DND-41 (cell line): Measurements from ENCODE around the gene NENF.

Source experiments
- ATAC-seq: fragments of 200-7000 bp; cut with Tn5 transposase; 3 replicates; pipeline ENCODE4 v1.9.1; 2021; ENCODE audit warnings: low read depth; ENCODE audit not compliant: insufficient read depth
- DNase-seq: peaks from one replicate; pipeline ENCODE4 v3.0.0-alpha.2; 2020
- H2AFZ ChIP-seq: 2 replicates; pipeline ENCODE4 v1.6.0; 2012; ENCODE audit warnings: low read depth, low read length
- H3K27ac ChIP-seq: 2 replicates; pipeline ENCODE4 v1.5.1; 2012; ENCODE audit warnings: low read length, inconsistent platforms
- H3K27me3 ChIP-seq: fragments of 200-600 bp; sonication (generic); 2 replicates; pipeline ENCODE4 v1.6.0; 2012; ENCODE audit warnings: low read length, mild to moderate bottlenecking, inconsistent platforms; ENCODE audit not compliant: insufficient read depth, poor library complexity
- H3K36me3 ChIP-seq: 2 replicates; pipeline ENCODE4 v1.5.1; 2012; ENCODE audit warnings: low read length, inconsistent platforms; ENCODE audit not compliant: insufficient read depth
- H3K4me1 ChIP-seq: 2 replicates; pipeline ENCODE4 v1.5.1; 2012; ENCODE audit warnings: mild to moderate bottlenecking, low read length; ENCODE audit not compliant: insufficient read depth
- H3K4me2 ChIP-seq: 2 replicates; pipeline ENCODE4 v1.6.0; 2012; ENCODE audit warnings: mild to moderate bottlenecking, moderate library complexity, low read length, inconsistent platforms; ENCODE audit not compliant: insufficient read depth
- H3K4me3 ChIP-seq, 2 experiments: fragments of 200-600 bp in 1 of 2; shearing (Covaris generic) in 1 of 2; 2 replicates each; pipeline ENCODE4 v1.5.1; 2012 to 2016; ENCODE audit warnings: inconsistent platforms in 2 of 2, low read length in 2 of 2, mild to moderate bottlenecking in 2 of 2, low read depth in 1 of 2, moderate library complexity in 1 of 2
- H3K79me2 ChIP-seq: 2 replicates; pipeline ENCODE4 v1.6.0; 2012; ENCODE audit warnings: low read length, inconsistent platforms; ENCODE audit not compliant: insufficient read depth
- H3K9ac ChIP-seq: 2 replicates; pipeline ENCODE4 v1.6.0; 2012; ENCODE audit warnings: low read depth, mild to moderate bottlenecking, inconsistent platforms, low read length, moderate library complexity
- H3K9me3 ChIP-seq: 2 replicates; pipeline ENCODE4 v1.5.1; 2012; ENCODE audit warnings: low read length, moderate library complexity, mild to moderate bottlenecking, inconsistent platforms; ENCODE audit not compliant: insufficient read depth, severe bottlenecking
- H4K20me1 ChIP-seq: 2 replicates; pipeline ENCODE4 v1.6.0; 2012; ENCODE audit warnings: low read length; ENCODE audit not compliant: insufficient read depth
- EZH2 ChIP-seq: IDR thresholded peaks from 3 replicates; pipeline ENCODE4 v1.6.1; 2012; ENCODE audit warnings: borderline replicate concordance, low read depth, mild to moderate bottlenecking, moderate library complexity, low read length, inconsistent platforms; ENCODE audit not compliant: severe bottlenecking
- TF ChIP-seq, protein P1 (sequence below): IDR thresholded peaks from 2 replicates; pipeline ENCODE4 v1.5.1; 2012; ENCODE audit warnings: borderline replicate concordance, low read length, moderate library complexity, mild to moderate bottlenecking; ENCODE audit not compliant: poor library complexity, severe bottlenecking; ENCODE audit errors: extremely low read depth

Gene NENF

GRCh38 chr1:212454741-212455140, 22.0 kb downstream of the NENF start:
- H4K20me1 ChIP-seq: no peaks in the 10 kb centered on the region
- H3K27ac ChIP-seq: no peak overlapping the region
- H3K9me3 ChIP-seq: no peaks in the 10 kb centered on the region
- no peak overlapping the region for H3K4me2 ChIP-seq
- H3K4me1 ChIP-seq: peaks cover 17% of the 10 kb centered on the region
- no peak for ATAC-seq
- no peak overlapping the region for H3K4me3 ChIP-seq
- TF ChIP-seq, protein P1, sequence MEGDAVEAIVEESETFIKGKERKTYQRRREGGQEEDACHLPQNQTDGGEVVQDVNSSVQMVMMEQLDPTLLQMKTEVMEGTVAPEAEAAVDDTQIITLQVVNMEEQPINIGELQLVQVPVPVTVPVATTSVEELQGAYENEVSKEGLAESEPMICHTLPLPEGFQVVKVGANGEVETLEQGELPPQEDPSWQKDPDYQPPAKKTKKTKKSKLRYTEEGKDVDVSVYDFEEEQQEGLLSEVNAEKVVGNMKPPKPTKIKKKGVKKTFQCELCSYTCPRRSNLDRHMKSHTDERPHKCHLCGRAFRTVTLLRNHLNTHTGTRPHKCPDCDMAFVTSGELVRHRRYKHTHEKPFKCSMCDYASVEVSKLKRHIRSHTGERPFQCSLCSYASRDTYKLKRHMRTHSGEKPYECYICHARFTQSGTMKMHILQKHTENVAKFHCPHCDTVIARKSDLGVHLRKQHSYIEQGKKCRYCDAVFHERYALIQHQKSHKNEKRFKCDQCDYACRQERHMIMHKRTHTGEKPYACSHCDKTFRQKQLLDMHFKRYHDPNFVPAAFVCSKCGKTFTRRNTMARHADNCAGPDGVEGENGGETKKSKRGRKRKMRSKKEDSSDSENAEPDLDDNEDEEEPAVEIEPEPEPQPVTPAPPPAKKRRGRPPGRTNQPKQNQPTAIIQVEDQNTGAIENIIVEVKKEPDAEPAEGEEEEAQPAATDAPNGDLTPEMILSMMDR: no peak
- TF ChIP-seq EZH2: no peak
- H3K36me3 ChIP-seq: no peaks in the 10 kb centered on the region
- H3K9ac ChIP-seq: no peak overlapping the region
- no peak overlapping the region for H2AFZ ChIP-seq
- H3K27me3 ChIP-seq: no peaks in the 10 kb centered on the region
- no peaks in the 10 kb centered on the region for H3K79me2 ChIP-seq
- no peak for DNase-seq

GRCh38 chr1:212455401-212455800, 22.7 kb downstream of the NENF start:
- H4K20me1 ChIP-seq: no peaks in the 10 kb centered on the region
- H3K36me3 ChIP-seq: no peaks in the 10 kb centered on the region
- no peak overlapping the region for H3K4me3 ChIP-seq
- no peak overlapping the region for H3K27ac ChIP-seq
- H3K4me2 ChIP-seq: 0 out of 2 replicates have a peak overlapping the region, but pooled peaks have one; percentile 9
- H3K4me1 ChIP-seq: peaks cover 17% of the 10 kb centered on the region
- no peaks in the 10 kb centered on the region for H3K9me3 ChIP-seq
- ATAC-seq (no peak), DNase-seq (no peak)
- H3K79me2 ChIP-seq: no peaks in the 10 kb centered on the region
- no peaks in the 10 kb centered on the region for H3K27me3 ChIP-seq
- H3K9ac ChIP-seq: no peak overlapping the region
- TF ChIP-seq, protein P1: no peak
- TF ChIP-seq EZH2: no peak
- H2AFZ ChIP-seq: peak overlapping the region; percentile 41; the same call in 1 of the 2 replicates

- TF ChIP-seq, protein P1: peak; percentile 95
- no peak for TF ChIP-seq EZH2
- Histone ChIP-seq H3K36me3 (no peaks in the 10 kb centered on the region), H3K4me1 (peaks cover 17% of the 10 kb centered on the region), H3K9me3 (no peaks in the 10 kb centered on the region), H3K27ac (no peak overlapping the region), H4K20me1 (no peaks in the 10 kb centered on the region), H3K27me3 (no peaks in the 10 kb centered on the region), H3K79me2 (no peaks in the 10 kb centered on the region), H3K4me2 (peak overlapping the region; percentile 9; the same call in 1 of the 2 replicates), H3K9ac (no peak overlapping the region), H3K4me3 (no peak overlapping the region), H2AFZ (peak overlapping the region; percentile 41; the same call in 1 of the 2 replicates)
- peak; percentile 80 for DNase-seq
- peak; percentile 78 for ATAC-seq
Observed at GRCh38 chr1:212455803-212456528, 23.2 kb downstream of the NENF start.
